Neuronal stem cell (in vitro differentiated cells): ENCODE data around the gene LOXHD1.

Experiments used
- DNase-seq: peaks from one replicate; pipeline ENCODE4 v3.0.0-alpha.2; 2013; ENCODE audit warnings: low spot score
- H2AFZ ChIP-seq: one replicate; pipeline ENCODE4 v1.6.1; 2013; ENCODE audit warnings: mild to moderate bottlenecking, low read length, inconsistent platforms
- H2AK5ac ChIP-seq: 2 replicates; pipeline ENCODE4 v1.6.1; 2013; ENCODE audit warnings: low read depth, mild to moderate bottlenecking, inconsistent platforms, low read length, moderate library complexity, mixed read lengths
- H2BK120ac ChIP-seq: 2 replicates; pipeline ENCODE4 v1.6.1; 2013; ENCODE audit warnings: low read depth, mild to moderate bottlenecking, inconsistent platforms, low read length, moderate library complexity, mixed read lengths
- H2BK12ac ChIP-seq: one replicate; pipeline ENCODE4 v1.6.1; 2013; ENCODE audit warnings: low read length, inconsistent platforms
- H2BK15ac ChIP-seq: 2 replicates; pipeline ENCODE4 v1.6.1; 2013; ENCODE audit warnings: mild to moderate bottlenecking, low read length, inconsistent platforms, mixed read lengths
- H2BK5ac ChIP-seq: one replicate; pipeline ENCODE4 v1.6.1; 2013; ENCODE audit warnings: inconsistent platforms, mild to moderate bottlenecking, low read length, moderate library complexity
- H3K14ac ChIP-seq: one replicate; pipeline ENCODE4 v1.6.1; 2013; ENCODE audit warnings: low read length, inconsistent platforms
- H3K18ac ChIP-seq: 2 replicates; pipeline ENCODE4 v1.6.1; 2013; ENCODE audit warnings: low read length, inconsistent platforms
- H3K23ac ChIP-seq: 2 replicates; pipeline ENCODE4 v1.6.1; 2013; ENCODE audit warnings: low read depth, mild to moderate bottlenecking, mixed read lengths, low read length, inconsistent platforms; ENCODE audit not compliant: poor library complexity
- H3K27ac ChIP-seq: replicated peaks from 3 replicates; pipeline ENCODE4 v1.5.1; 2013; ENCODE audit warnings: low read length, inconsistent platforms
- H3K27me3 ChIP-seq, 3 experiments: 2 replicates each; pipeline ENCODE4 v1.6.1; 2013; ENCODE audit warnings: low read length in 3 of 3, mild to moderate bottlenecking in 2 of 3, inconsistent platforms in 1 of 3, low read depth in 1 of 3, mixed read lengths in 1 of 3, moderate library complexity in 1 of 3; ENCODE audit not compliant: control insufficient read depth in 3 of 3, insufficient read depth in 3 of 3
- H3K36me3 ChIP-seq, 2 donors: replicated peaks in 1 of 2; 2 replicates each; pipeline ENCODE4 v1.6.1; 2013; ENCODE audit warnings: low read length in 2 of 2; ENCODE audit not compliant: control insufficient read depth in 2 of 2, insufficient read depth in 2 of 2
- H3K4ac ChIP-seq: 2 replicates; pipeline ENCODE4 v1.6.1; 2013; ENCODE audit warnings: inconsistent platforms, mild to moderate bottlenecking, low read length, moderate library complexity
- H3K4me1 ChIP-seq, 2 donors: 1 replicate in 1 of 2; 2 replicates in 1 of 2; pipeline ENCODE4 v1.6.1; 2013; ENCODE audit warnings: low read length in 2 of 2, low read depth in 1 of 2; ENCODE audit not compliant: control insufficient read depth in 2 of 2, insufficient read depth in 1 of 2
- H3K4me2 ChIP-seq: one replicate; pipeline ENCODE4 v1.6.1; 2013; ENCODE audit warnings: mild to moderate bottlenecking, low read length, inconsistent platforms; ENCODE audit not compliant: insufficient read depth, poor library complexity, severe bottlenecking
- H3K4me3 ChIP-seq, 2 donors: 2 replicates each; pipeline ENCODE4 v1.5.1; 2013; ENCODE audit warnings: low read length in 2 of 2, mild to moderate bottlenecking in 2 of 2, inconsistent platforms in 1 of 2, moderate library complexity in 1 of 2
- H3K79me1 ChIP-seq: one replicate; pipeline ENCODE4 v1.6.1; 2013; ENCODE audit warnings: low read depth, mild to moderate bottlenecking, inconsistent platforms, low read length, moderate library complexity
- H3K9ac ChIP-seq: one replicate; pipeline ENCODE4 v1.6.1; 2013; ENCODE audit warnings: mild to moderate bottlenecking, low read depth, low read length, inconsistent platforms; ENCODE audit not compliant: poor library complexity
- H3K9me3 ChIP-seq, 2 donors: replicated peaks in 1 of 2; 2 replicates each; pipeline versions ENCODE3 to v1.6.1; 2013; ENCODE audit warnings: low read length in 2 of 2, mild to moderate bottlenecking in 2 of 2, inconsistent platforms in 1 of 2, low read depth in 1 of 2, mixed read lengths in 1 of 2, moderate library complexity in 1 of 2; ENCODE audit not compliant: control insufficient read depth in 2 of 2, insufficient read depth in 1 of 2
- H4K8ac ChIP-seq: one replicate; pipeline ENCODE4 v1.6.1; 2013; ENCODE audit warnings: low read depth, mild to moderate bottlenecking, inconsistent platforms, low read length, moderate library complexity
- H4K91ac ChIP-seq: one replicate; pipeline ENCODE4 v1.6.1; 2013; ENCODE audit warnings: low read length, low read depth, mild to moderate bottlenecking, inconsistent platforms; ENCODE audit not compliant: poor library complexity
- WGBS, 2 donors: extraction: QIAGEN DNeasy Blood & Tissue Kit; methylation state at CpG; one replicate each; pipeline ENCODE4 v1.1.7; 2013; ENCODE audit warnings: missing lambda C conversion rate in 2 of 2, mixed read lengths in 1 of 2; ENCODE audit not compliant: insufficient read length in 2 of 2, insufficient replicate concordance in 1 of 2; ENCODE audit errors: extremely low coverage in 2 of 2; 5-methylcytosine and 5-hydroxymethylcytosine counted together

Gene LOXHD1

GRCh38 chr18:46696268-46696667 is 39.2 kb upstream of the LOXHD1 start:
- Histone ChIP-seq H3K36me3 (no peaks in the 10 kb centered on the region), H2BK120ac (no peak overlapping the region), H3K4me1 (peaks cover 0 to 3% of the 10 kb centered on the region in 2 donors), H4K8ac (no peak overlapping the region), H3K9me3 (no peaks in the 10 kb centered on the region), H3K9ac (no peak overlapping the region), H4K91ac (no peak overlapping the region), H3K4ac (no peak overlapping the region), H3K27ac (no peak overlapping the region), H2BK15ac (no peak overlapping the region), H3K23ac (no peak overlapping the region), H3K27me3 (peaks cover 0 to 2% (median 0%) of the 10 kb centered on the region in 3 experiments), H2AFZ (no peak overlapping the region), H2AK5ac (no peak overlapping the region), H2BK5ac (no peak overlapping the region), H3K4me3 (no peak overlapping the region), H3K4me2 (no peak overlapping the region), H2BK12ac (no peak overlapping the region), H3K18ac (no peak overlapping the region), H3K79me1 (no peaks in the 10 kb centered on the region), H3K14ac (no peak overlapping the region)
- DNase-seq, result no peak
- no CpG with 5 or more reads among the region's 3 CpGs for WGBS, 2 donors

GRCh38 chr18:46693996-46694395 is 37.0 kb upstream of the LOXHD1 start:
- Histone ChIP-seq H2BK15ac (no peak overlapping the region), H3K9me3 (no peaks in the 10 kb centered on the region), H3K4me1 (no peaks in the 10 kb centered on the region), H2AK5ac (no peak overlapping the region), H3K27ac (no peak overlapping the region), H3K4ac (no peak overlapping the region), H2BK5ac (no peak overlapping the region), H3K27me3 (peaks cover 0 to 2% (median 0%) of the 10 kb centered on the region in 3 experiments), H3K18ac (no peak overlapping the region), H4K8ac (no peak overlapping the region), H3K14ac (no peak overlapping the region), H3K23ac (no peak overlapping the region), H3K4me2 (no peak overlapping the region), H2BK12ac (no peak overlapping the region), H2BK120ac (no peak overlapping the region), H3K4me3 (no peak overlapping the region), H2AFZ (no peak overlapping the region), H3K36me3 (no peaks in the 10 kb centered on the region), H3K79me1 (no peaks in the 10 kb centered on the region), H3K9ac (no peak overlapping the region), H4K91ac (no peak overlapping the region)
- DNase-seq, result no peak
- WGBS, 2 donors, result no CpG with 5 or more reads among the region's 2 CpGs

- no peak overlapping the region for H2AK5ac ChIP-seq
- H3K23ac ChIP-seq, result no peak overlapping the region
- H4K8ac ChIP-seq, result no peak overlapping the region
- no peak overlapping the region for H3K14ac ChIP-seq
- no peaks in the 10 kb centered on the region for H3K79me1 ChIP-seq
- H3K4me1 ChIP-seq, result no peaks in the 10 kb centered on the region
- H3K27ac ChIP-seq, result no peak overlapping the region
- H3K4ac ChIP-seq, result no peak overlapping the region
- no peak overlapping the region for H3K18ac ChIP-seq
- H4K91ac ChIP-seq, result no peak overlapping the region
- H3K4me2 ChIP-seq, result no peak overlapping the region
- H3K9me3 ChIP-seq, result no peaks in the 10 kb centered on the region
- H2BK12ac ChIP-seq, result no peak overlapping the region
- WGBS, 2 donors, result no CpG with 5 or more reads among the region's 12 CpGs
- H3K9ac ChIP-seq, result no peak overlapping the region
- no peak overlapping the region for H2BK5ac ChIP-seq
- peaks cover 0 to 14% (median 0%) of the 10 kb centered on the region in 3 experiments for H3K27me3 ChIP-seq
- DNase-seq, result no peak
- H2AFZ ChIP-seq, result no peak overlapping the region
- H2BK15ac ChIP-seq, result no peak overlapping the region
- H3K4me3 ChIP-seq, result no peak overlapping the region
- H3K36me3 ChIP-seq, result no peaks in the 10 kb centered on the region
- no peak overlapping the region for H2BK120ac ChIP-seq
These were observed 32.0 kb upstream of the LOXHD1 start for GRCh38 chr18:46688853-46689525.

GRCh38 chr18:46686186-46686585 is 29.2 kb upstream of the LOXHD1 start:
- no peak for DNase-seq
- Histone ChIP-seq H2AFZ (no peak overlapping the region), H3K36me3 (no peaks in the 10 kb centered on the region), H3K4ac (no peak overlapping the region), H3K27ac (no peak overlapping the region), H2BK12ac (no peak overlapping the region), H4K8ac (no peak overlapping the region), H3K4me2 (no peak overlapping the region), H3K9me3 (no peaks in the 10 kb centered on the region), H2AK5ac (no peak overlapping the region), H2BK15ac (no peak overlapping the region), H3K14ac (no peak overlapping the region), H4K91ac (no peak overlapping the region), H3K18ac (peak overlapping the region; percentile 8), H3K79me1 (no peaks in the 10 kb centered on the region), H3K4me1 (no peaks in the 10 kb centered on the region), H2BK120ac (no peak overlapping the region), H2BK5ac (no peak overlapping the region), H3K27me3 (peaks cover 0 to 12% (median 0%) of the 10 kb centered on the region in 3 experiments), H3K4me3 (no peak overlapping the region), H3K23ac (no peak overlapping the region), H3K9ac (no peak overlapping the region)
- WGBS, 2 donors, result no CpG with 5 or more reads among the region's 9 CpGs
